Caki2 (cell line): ENCODE results near the gene APBB2. TPM values are rescaled to one million over a fixed set of nuclear protein-coding genes. Genes with fewer than 3 reads are reported as not detected.
A peak's percentile ranks its signal among the peaks of the same experiment; 100 is the strongest.

Experiments used
- DNase-seq: peaks from one replicate; pipeline ENCODE4 v3.0.0-alpha.2; 2015; ENCODE audit warnings: low read depth
- in situ Hi-C: cut with HindIII; loops from 2 replicates; pipeline ENCODE4 v1.10.0; 2016; ENCODE audit warnings: low sequenced_read_pairs, low pct_unique_long_range_greater_than_20kb, mixed read lengths
- total RNA-seq: library from RNA; depleted of rRNA; stranded (reverse); fragments of >200 nt; shearing (Covaris generic); gene quantifications from 2 replicates; pipeline ENCODE4 v1.2.3, GENCODE V29; 2014; ENCODE audit warnings: low replicate concordance; rRNA removed

Gene APBB2
- 19.8 and 24.3 TPM in 2 replicates for total RNA-seq

GRCh38 chr4:41214136-41214824 lies at the start of gene APBB2:
Gene APBB2, minus strand, starts transcription at chr4:41214542. Its CDS starts 181,288 bp downstream, at chr4:41033254.
- in situ Hi-C loops, result loop anchor here (25.0 kb wide), 1 partner anchor 252 kb away; no protein-coding TSS in a partner anchor
- DNase-seq, result peak; percentile 92

- no peak for DNase-seq
- in situ Hi-C loops, result no loop called here
Measured at GRCh38 chr4:41262198-41262597, 47.9 kb upstream of the APBB2 start.

- no peak for DNase-seq
- in situ Hi-C loops, result no loop called here
Measured at GRCh38 chr4:41260116-41260733, 45.9 kb upstream of the APBB2 start.

GRCh38 chr4:41258783-41259182 lies 44.4 kb upstream of the APBB2 start:
- in situ Hi-C loops, result no loop called here
- DNase-seq, result peak; percentile 74

GRCh38 chr4:41257906-41258305 lies 43.6 kb upstream of the APBB2 start:
- in situ Hi-C loops, result no loop called here
- DNase-seq, result peak; percentile 51

GRCh38 chr4:41257257-41257901 lies 43.0 kb upstream of the APBB2 start:
- peak; percentile 85 for DNase-seq
- in situ Hi-C loops, result no loop called here

- DNase-seq, result peak; percentile 90
Measured at GRCh38 chr4:41256740-41257256, 42.5 kb upstream of the APBB2 start, which contains the start of gene UCHL1. Gene UCHL1, plus strand, starts transcription at chr4:41256928. Its CDS starts 49 bp downstream, at chr4:41256977.

GRCh38 chr4:41256131-41256739 lies 41.9 kb upstream of the APBB2 start:
- DNase-seq, result no peak
- in situ Hi-C loops, result no loop called here

More at GRCh38 chr4:41256740-41257256, 42.5 kb upstream of the APBB2 start, which contains the start of gene UCHL1:
- in situ Hi-C loops, result no loop called here

GRCh38 chr4:41245983-41246382 lies 31.6 kb upstream of the APBB2 start:
- in situ Hi-C loops, result no loop called here
- DNase-seq, result no peak

GRCh38 chr4:41241919-41242318 lies 27.6 kb upstream of the APBB2 start:
- in situ Hi-C loops, result no loop called here
- no peak for DNase-seq

GRCh38 chr4:41236508-41236907 lies 22.2 kb upstream of the APBB2 start:
- DNase-seq, result no peak
- in situ Hi-C loops, result no loop called here

- in situ Hi-C loops, result no loop called here
- no peak for DNase-seq
Measured at GRCh38 chr4:41236032-41236431, 21.7 kb upstream of the APBB2 start.

GRCh38 chr4:41232856-41233255 lies 18.5 kb upstream of the APBB2 start:
- in situ Hi-C loops, result no loop called here

GRCh38 chr4:41232406-41232805 lies 18.1 kb upstream of the APBB2 start:
- in situ Hi-C loops, result no loop called here
- no peak for DNase-seq

More at GRCh38 chr4:41232856-41233255, 18.5 kb upstream of the APBB2 start:
- DNase-seq, result no peak

GRCh38 chr4:41227902-41228301 lies 13.6 kb upstream of the APBB2 start:
- DNase-seq, result no peak
- in situ Hi-C loops, result no loop called here

- in situ Hi-C loops, result loop anchor here (25.0 kb wide), 1 partner anchor 260 kb away; no protein-coding TSS in a partner anchor
- DNase-seq, result no peak
Measured at GRCh38 chr4:41221850-41222645, 7.7 kb upstream of the APBB2 start.

GRCh38 chr4:41219421-41219950 lies 5.1 kb upstream of the APBB2 start:
- in situ Hi-C loops, result loop anchor here (25.0 kb wide), 1 partner anchor 257 kb away; no protein-coding TSS in a partner anchor
- DNase-seq, result no peak
